HS-5 (cell line): ENCODE measurements around the gene TMEM184A.
A peak's percentile ranks its signal among the peaks of the same experiment; 100 is the strongest.

Source experiments
- DNase-seq: peaks from one replicate; pipeline ENCODE4 v3.0.0-alpha.2; 2012; ENCODE audit warnings: low read depth

TMEM184A gene

DNA sequence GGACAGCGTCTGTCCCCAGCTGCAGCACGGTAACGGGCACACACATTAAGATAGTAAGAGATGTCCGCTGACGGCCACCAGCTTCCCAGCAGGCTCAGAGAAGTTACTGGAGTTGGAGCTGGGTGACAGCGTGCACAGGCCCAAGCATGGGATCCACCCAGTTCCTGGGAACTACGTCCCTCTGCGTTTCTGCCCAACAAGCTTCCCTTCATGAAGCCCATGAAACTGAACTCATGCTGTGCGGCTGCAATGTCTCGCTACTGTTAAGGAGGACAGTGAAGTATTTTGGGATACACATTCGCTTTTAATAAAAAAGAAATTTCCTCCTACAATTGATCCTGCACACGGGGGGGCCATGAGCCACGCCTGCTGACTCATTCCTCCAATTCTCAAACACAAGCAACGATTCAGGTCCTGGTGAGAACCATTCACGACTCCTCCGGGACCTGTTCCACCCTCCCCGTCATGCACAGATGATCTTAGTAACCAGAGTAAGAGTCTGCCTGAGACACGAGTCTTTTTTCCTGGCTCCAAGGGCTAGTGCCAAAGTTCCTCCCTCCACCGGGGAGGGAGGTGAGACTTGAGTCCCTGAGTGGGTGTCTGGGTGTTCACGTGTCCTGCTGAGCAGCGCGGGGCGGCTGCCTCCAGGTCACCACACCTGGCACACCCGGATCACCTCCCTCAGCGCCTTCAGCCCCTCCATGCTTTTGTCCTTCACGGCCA is 11.2 kb upstream of the TMEM184A start:
- DNase-seq: peak; percentile 69

DNA sequence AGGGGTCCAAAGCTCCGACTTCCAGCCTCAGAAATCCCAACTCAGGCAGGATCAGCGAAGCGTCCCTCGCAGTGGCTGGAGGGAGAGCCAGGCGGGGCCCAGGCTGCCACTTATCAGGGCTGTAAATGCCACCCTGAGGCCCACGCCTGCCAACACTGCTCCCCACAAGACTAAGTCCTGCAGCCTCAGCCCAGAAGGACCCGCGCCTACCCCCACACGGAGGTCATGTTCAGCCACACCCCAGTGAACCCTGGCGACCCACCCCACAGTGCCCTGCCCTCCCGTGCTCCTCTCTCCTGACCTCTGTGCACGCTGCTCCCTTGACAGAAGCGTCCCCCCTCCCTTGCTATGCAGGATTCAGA is 10.7 kb upstream of the TMEM184A start:
- DNase-seq: no peak

DNA sequence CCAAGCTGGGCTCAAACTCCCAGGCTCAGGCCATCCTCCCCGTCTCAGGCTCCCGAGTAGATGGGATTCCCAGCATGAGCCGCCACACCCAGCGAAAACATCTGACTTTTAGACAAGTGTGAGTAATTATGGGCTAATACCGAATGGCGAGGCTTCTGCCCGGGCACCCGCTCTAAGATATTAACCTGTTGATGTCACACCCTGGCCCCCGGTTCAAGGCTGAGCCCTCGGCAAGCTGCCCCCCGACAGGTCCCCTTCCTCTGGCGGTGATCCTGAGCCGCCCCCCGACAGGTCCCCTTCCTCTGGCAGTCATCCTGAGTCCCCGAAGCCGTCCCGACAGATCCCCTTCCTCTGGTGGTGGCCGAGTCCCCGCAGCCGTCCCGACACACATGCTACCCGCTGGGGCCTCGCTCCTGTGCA is 8.6 kb upstream of the TMEM184A start:
- no peak for DNase-seq

DNA sequence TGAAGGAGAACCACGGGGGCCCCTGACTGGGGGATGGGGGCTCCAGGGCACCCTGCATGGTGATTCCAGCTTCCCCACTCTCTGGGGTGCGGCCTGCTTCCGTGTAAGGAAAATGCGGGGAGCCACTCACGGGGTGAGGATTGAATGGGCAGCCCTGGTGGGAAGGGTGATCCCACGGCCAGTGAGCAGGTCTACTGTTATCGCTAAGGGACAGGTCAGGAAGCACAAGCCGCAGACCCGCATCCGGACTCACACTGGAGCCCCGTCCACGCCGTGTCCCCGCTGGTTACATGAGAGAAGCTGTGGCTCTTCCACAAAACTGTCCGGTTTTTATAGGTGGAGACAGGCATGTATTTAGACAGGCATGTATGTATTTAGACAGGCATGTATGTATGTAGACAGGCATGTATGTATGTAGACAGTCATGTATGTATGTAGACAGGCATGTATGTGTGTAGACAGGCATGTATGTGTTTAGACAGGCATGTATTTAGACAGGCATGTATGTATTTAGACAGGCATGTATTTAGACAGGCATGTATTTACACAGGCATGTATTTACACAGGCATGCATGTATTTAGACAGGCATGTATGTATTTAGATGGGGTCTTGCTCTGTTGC is 8.1 kb upstream of the TMEM184A start:
- no peak for DNase-seq

DNA sequence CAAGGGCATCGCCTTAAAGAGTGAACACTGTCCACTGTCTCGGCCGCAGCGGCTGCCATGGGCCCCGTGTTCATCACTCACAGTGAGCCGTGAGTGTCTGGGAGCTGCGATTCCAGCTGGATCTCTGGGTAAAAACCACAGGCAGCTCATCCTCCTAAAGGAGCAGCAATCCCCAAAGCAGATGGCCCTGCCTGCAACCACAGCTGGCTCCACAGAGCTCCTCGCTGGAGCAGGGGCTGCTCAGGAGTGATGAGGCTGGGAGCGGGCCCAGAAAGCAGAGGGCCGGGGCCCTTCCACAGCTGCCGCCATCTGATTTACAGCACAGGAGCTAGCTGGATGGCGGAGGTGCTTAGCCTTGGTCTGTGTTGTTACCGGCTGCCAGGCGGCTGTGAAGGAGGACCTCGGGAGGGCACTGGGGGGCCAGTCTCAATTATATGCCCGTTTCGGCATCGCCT is 6.6 kb upstream of the TMEM184A start:
- no peak for DNase-seq

DNA sequence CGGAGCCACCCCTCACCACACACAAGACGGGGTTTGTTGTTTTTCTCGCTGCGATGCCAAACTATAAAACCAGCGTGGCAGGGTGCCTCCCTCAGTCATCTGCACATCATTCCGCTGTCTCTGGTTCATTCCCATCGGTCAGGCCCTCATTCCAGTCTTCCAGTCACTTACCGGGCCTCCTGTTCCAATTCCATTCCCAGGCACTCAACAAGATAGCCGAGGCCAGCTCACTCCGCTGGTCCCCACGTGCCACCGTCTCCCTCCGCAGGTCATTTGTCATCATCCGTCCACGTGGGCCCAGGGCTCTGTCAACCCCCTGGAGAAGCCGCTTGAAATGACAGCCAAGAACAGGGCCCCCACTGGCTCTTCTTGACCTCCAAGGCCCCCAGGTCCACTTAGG is 6.1 kb upstream of the TMEM184A start:
- DNase-seq: no peak

DNA sequence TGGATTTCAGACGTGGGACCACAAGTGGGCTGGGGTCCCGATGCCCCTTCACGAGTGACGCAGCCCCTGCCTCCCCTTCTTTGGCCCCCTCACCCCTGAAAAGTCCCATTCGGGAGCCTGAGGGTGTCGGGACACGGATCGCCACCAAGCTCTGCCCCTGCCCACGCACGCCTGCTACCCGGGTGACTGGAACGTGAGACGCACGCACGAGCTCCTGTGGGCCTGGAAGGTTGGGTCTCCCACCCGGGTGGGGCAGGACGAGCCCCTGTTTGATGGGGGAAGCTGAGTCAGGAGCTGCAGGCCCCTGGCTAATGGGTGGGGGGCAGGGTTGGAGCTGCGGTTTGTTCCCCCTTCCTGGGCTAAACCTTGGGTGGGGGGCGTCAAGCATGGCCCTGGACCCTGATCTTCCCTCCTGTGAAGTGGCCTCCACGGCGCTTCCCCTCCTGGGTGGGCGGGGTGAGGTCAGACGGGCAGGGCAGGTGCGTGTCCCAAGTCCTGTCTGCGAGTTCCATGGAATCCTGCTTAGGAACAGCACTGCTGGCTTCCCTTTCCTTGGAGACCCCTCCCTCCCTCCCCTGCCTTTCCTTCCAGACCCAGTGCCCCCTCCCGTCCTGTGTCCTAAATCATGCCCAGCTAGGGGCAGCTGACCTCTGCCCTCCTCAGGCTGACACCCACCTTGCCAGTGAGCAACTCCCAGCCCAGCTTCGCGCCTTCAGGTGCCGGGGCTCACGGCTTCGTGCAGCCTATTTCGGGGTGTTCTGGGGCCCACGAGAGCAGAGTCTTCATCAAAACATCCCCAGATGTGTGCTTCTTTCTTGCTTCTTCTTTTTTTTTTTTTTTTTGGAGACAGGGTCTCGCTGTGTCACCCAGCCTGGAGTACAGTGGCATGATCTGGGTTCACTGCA is 5.3 kb upstream of the TMEM184A start:
- DNase-seq: no peak

DNA sequence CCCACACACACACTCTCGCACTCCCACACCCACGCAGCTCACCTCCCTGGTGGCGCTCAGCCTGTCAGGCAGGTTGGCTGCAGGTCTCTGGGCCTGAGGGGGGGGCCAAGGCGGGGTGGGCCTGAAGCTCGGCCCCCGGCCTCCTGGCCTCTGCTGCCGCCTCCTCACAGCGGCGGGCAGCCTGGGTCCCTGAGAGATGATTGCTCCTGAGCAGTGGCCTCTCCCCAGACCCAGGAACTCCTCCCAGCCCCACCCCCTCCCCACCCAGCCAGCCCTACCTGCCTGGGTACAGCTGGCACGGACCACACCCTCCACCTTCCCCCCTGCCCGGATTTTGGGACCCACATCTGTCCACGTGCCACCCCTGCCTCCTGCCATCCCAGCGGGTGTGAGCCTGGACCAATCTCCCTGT is 4.6 kb upstream of the TMEM184A start:
- DNase-seq: no peak

DNA sequence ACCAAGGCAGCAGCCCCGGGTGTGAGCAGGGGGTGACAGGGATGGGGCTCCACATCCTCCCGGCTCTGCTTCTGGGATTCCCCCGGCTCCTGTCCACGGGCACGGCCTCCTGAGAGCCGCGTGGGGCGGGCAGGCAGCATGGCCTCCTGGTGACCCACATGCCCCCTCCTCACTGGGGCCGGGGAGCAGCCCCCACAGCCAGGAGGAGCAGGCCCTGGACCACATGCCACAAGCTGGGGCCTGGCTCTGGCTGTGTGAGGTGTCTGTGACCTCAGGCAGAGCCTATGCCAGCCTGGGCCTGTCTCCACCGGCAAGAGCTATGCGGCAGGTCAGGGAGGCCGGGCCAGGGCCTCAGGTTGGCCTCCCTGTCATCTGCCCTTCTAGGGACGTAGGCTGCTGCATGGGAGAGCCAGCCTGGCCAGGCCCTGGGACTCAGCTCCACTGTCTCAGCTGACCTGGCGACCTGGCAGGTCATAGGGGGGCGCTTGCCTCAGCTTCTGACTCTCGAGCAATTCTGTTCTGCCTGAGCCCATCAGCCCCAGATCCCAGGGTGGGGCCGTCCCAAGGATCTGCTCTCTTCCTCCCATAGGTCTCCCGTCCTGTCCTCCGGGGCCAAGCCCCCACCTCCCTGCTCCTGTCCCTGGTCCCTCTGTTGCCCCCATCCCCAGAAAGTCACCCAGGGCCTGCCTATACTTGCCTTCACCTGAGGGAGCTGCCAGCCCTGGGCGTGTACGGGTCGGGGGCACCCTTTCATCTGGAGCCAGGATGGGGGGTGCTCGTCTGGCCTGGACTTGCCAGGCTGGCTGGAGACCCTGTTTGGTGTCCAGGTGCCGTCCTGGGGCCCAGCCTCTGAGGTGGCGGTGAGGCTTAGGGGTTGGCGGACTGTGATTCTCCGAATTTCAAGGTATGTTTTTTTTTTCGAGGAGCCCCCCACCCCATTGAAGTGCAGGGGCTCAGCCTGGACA is 3.9 kb upstream of the TMEM184A start:
- DNase-seq: no peak

DNA sequence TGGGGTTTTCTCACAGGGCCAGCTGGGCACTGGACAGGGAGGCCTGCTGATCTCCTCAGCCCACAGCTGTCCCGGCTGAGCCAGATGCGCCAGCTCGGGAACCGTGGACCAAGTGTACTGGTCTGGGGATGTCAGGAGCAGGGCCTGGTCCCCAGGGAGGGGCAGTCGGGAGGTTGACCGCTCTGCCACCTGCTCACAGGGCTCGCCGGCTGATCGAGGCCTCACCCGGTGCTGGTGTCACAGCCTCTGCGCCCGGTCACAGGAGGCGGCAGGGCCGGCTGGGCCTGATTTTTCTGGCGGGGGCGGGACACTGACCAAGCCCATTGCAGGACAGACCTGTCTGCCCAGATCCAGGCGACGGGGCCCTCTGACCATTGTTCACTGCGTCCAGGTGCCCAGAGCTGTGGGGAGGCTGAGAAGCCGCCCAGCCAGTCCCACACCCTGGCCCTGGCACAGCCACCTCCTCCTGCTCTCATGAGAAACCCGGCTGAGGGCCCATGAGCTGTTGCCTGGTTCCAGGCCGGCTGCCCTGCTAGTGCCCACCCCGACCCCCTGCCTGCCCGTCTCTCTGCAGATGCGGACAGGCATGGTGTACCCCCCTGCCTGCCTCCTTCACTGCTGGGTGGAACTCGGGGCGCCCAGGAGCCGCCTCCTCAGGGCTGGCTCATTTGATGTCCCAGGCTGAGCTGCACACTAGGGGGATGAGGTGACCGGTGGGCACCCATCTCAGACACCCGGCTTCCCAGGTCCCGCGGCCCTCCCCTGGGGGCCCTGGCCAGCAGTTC is 3.0 kb upstream of the TMEM184A start:
- no peak for DNase-seq

DNA sequence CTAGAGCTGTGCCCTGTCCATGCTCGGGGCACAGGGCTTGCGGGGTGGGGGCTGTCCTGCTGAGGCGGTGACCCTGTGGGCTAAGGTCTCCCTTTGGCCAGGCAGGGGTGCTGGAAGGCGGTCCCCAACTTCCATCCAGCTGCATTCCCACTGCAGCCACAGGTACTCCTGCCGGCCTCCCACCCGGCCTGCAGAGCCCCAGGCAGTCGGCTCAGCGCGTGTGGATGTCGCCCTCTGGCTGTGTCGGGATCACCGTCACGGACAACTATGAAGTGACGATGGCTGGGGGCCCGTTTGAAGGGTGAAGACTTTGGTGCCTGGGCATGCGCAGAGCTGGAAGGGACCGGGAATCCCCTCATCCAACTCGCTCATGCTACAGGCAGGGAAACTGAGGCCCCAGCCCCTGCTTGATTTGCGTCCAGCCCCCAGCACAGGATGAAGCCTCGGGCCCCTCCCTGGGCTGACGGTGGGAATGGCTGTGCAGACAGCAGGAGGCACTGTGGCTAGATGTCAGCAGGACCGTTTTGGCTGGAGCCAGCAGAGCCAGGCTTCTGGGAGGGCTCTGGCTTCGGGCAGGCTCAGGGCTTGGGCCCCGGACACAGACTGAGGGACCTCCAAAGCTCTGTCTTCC is 2.3 kb upstream of the TMEM184A start:
- DNase-seq: no peak

DNA sequence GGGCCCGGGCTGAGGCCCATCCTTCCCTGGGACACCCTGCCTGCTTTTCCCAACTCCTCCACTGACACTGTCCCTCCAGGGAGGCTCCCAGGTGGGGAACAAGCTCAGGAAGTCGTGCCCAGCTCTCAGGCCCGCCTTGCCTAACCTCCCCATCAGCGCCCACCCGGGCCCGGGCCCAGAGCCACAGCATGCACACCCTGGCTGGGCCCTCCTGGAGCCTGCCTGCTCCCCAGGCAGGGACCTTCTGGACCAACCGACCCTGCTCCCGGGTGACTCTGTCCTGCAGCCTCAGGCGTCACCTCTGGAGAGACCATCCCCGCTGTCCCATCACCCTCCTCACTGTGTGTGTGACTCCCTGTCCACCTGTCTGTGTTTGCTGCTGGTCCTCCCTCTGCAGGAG is 1.8 kb upstream of the TMEM184A start:
- DNase-seq: no peak

DNA sequence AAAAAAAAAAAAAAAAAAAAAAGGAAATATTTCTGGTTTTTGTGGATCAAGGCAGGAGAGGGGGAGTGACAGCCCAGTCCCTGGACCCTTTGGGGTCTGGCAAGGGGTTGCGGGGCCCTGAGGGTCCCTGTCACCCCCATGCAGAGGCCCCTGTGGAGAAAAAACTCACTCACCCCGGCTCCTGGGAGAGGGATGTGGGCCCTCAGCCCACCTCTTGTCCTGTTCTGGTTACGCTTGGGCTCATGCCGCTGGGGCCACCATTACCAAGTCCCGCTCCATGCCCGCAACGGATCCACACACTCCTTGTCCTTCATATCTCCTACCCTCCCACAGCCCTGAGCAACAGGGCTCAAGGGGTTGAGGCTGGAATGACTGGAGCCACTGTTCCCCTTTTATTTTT is 1.0 kb upstream of the TMEM184A start:
- no peak for DNase-seq

DNA sequence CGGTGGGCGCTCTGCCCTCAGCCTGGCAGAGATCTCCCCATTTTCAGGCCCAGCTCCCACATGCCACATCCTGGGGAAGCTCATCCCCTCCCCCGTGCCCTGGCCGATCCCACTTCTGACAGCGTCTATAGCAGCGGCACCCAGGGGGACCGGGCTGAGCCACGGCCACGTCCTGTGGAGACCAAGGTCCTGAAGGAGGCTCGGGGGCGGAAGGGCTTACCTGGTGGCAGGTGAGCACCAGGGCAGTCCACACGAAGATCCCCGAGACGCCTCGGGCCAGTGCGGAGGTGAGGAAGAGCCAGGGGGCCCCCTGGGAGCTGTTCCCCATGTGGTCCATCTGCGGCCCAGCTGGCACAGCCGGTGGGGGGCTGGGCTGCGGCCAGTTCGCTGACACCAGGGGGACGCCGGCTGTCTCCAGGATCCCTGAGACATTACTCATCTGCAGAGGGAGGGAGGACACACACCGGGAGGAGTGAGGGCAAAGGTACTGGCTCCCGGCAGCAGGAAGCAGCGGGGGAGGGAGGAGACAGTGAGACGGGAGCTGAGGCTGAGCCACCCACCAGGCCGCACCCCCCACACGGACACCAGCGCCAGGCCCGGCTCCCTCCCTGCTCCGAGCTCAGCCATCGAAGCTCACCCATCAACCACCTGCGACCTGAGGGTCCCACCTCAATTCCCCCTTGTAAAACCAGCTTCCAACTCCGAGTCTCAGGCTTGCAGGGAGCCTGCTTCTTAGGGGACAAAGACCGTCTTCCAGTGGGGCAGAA is 776 bp downstream of the TMEM184A start:
- DNase-seq: peak; percentile 89

DNA sequence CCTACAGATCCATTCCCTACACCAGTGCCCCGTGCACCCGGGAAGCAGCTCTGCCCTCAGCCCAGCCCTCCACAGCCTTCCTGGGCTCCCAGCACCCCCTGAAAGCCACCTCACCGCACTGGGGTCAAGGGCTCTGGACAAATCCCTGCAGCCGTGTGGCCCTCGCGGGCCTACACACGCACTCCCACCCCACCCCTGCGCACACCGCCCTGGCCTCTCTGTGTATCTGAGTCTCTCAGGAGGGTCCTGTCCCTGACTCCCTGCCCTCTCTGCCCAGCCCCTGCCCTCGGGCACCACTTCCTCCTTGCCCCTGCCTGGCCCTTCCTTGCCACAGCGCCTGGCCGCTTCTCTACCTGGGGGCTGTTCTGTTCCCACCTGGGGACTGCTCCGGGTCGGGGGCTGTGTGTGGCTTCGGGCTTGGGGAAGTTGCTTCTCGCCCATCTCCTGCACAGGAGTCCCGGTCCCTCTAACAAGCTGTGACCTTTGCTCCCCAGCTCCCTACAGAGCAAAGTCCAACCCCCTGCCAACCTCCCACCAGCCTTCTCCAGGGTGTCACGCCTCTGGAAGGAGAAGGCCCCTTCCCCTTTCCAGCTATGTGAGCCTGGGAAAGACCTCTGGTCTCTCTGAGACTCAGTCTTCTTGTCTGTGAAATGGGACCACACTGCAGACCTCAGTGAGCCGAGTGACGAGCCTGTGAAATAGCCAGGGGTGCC is 1.5 kb downstream of the TMEM184A start:
- DNase-seq: no peak

DNA sequence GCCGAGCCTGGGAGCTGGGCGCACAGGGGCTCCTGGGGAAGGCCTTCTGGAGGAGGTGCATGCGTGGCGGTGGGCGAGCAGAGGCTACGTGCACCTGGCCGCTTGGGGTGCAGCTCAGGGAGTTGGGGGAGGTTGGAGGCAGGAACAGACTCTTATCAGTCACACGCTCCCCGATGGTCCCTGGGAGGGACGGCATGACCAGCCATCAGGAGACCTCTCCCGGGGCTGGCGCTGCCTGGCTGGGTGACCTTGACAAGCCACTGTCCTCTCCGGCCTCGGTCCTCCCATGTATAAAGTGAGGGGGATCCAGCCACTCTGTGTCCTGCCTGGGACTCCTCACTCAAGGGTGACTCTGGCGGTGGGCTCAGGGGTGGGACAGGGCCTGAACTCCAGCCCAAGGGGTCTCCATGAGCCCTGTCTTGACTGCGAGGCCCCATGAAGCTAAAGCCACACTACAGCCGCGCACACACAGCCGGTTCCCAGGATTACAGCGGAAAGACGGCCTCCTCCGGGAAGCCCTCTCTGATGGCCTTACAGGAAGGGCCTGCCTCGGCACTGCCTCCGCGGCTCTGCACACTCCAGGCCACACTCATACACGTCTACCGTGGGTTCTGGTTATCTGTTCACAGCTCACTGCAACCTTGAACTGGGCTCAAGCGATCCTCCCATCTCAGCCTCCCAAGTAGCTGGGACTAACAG is 2.3 kb downstream of the TMEM184A start:
- DNase-seq: no peak

DNA sequence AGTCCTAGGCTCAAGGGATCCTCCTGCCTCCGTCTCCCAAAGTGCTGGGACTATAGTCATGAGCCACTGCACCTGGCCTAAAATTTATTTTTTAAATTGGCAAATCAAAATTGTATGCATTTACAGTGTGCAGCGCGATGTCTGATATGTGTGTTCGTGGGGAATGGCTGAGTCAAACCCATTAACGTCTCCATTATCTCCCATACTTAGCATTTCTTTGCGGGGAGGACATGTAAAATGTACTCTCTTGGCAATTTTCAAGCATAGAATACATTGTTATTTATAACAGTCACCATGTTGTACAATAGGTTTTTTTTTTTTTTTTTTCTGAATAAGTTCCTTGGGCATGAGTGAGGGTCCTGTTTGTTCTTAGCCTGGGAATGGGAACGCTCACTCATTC is 3.8 kb downstream of the TMEM184A start:
- DNase-seq: no peak

DNA sequence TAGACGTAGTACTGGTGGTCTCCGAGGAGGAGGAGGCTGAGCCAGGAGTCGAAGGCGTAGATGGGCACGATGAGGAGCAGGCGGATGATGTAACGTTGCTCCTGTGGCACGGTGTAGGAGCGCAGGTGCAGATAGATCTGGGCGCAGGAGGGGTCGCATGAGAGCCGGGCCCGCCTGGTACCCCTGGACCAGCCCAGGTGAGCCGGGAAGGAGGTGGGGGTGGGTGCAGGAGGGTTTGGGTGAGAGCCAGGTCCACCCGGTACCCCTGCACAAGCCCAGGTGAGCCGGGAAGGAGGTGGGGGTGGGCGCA is 5.2 kb downstream of the TMEM184A start:
- no peak for DNase-seq
